HEK293 (cell line): ENCODE measurements around the gene ELOVL6.
"Not testable (repeated sequence)": the region's sequence is repeated elsewhere in the genome, so short reads cannot be mapped to it uniquely, and the experiment has no call there.

Source experiments
- CTCF ChIA-PET: fragments of 350-600 bp; formaldehyde crosslinking; extraction: SDS; loops from one replicate; lab custom pipeline; 2021; ENCODE audit warnings: antibody characterized with exemption; lab: Yijun Ruan, JAX
- POLR2A ChIA-PET: fragments of 300-600 bp; formaldehyde crosslinking; extraction: SDS; loops from one replicate; lab custom pipeline; 2020; ENCODE audit warnings: antibody characterized with exemption, inconsistent platforms; lab: Yijun Ruan, JAX
- H3K27ac ChIP-seq: fragments of 200-500 bp; sonication (Bioruptor generic); 2 replicates; pipeline ENCODE4 v1.5.1; 2014; ENCODE audit warnings: low read depth, low read length, control low read depth, inconsistent platforms; ENCODE audit errors: extremely low read depth
- H3K36me3 ChIP-seq, 2 experiments: fragments of 200-500 bp in 1 of 2; sonication (Bioruptor generic) in 1 of 2; 1 replicate in 1 of 2; 2 replicates in 1 of 2; pipeline ENCODE4 v1.5.1; 2014 to 2017; ENCODE audit warnings: inconsistent platforms in 2 of 2, low read length in 2 of 2; ENCODE audit not compliant: control insufficient read depth in 2 of 2, insufficient read depth in 1 of 2
- H3K4me1 ChIP-seq: fragments of 200-500 bp; sonication (Bioruptor generic); 2 replicates; pipeline ENCODE4 v1.5.1; 2014; ENCODE audit warnings: mild to moderate bottlenecking, low read length, inconsistent platforms; ENCODE audit not compliant: control insufficient read depth, insufficient read depth
- H3K4me3 ChIP-seq: 2 replicates; pipeline ENCODE4 v1.5.1; 2011; ENCODE audit warnings: low read depth, mild to moderate bottlenecking, control low read depth, low read length, moderate library complexity
- H3K9me3 ChIP-seq: fragments of 200-500 bp; sonication (Bioruptor generic); 2 replicates; pipeline ENCODE4 v1.5.1; 2014; ENCODE audit warnings: low read depth, low read length, inconsistent platforms; ENCODE audit not compliant: control insufficient read depth, insufficient read depth
- GLIS2 ChIP-seq: fragments of 450-650 bp; formaldehyde crosslinking; IDR thresholded peaks from 2 replicates; pipeline ENCODE4 v1.5.1; 2016; ENCODE audit warnings: missing biosample characterization, missing genetic modification characterization
- MEIS1 ChIP-seq: sonication (generic); formaldehyde crosslinking; IDR thresholded peaks from 2 replicates; pipeline ENCODE4 v1.8.1; 2022; ENCODE audit warnings: missing genetic modification reagents, mild to moderate bottlenecking, borderline replicate concordance
- OVOL3 ChIP-seq: fragments of 450-650 bp; formaldehyde crosslinking; IDR thresholded peaks from 2 replicates; pipeline ENCODE4 v1.5.1; 2016; ENCODE audit warnings: missing biosample characterization, missing genetic modification characterization
- PRDM1 ChIP-seq: fragments of 450-650 bp; formaldehyde crosslinking; IDR thresholded peaks from 2 replicates; pipeline ENCODE4; 2016; ENCODE audit warnings: missing biosample characterization, missing genetic modification characterization
- SCRT2 ChIP-seq: fragments of 450-650 bp; formaldehyde crosslinking; IDR thresholded peaks from 2 replicates; pipeline ENCODE4 v1.5.1; 2016; ENCODE audit warnings: missing biosample characterization, missing genetic modification characterization
- TCF7L2 ChIP-seq: IDR thresholded peaks from 2 replicates; pipeline ENCODE4 v1.6.1; 2011; ENCODE audit warnings: low read depth, mild to moderate bottlenecking, inconsistent platforms, low read length, moderate library complexity, borderline replicate concordance
- ZBTB17 ChIP-seq: fragments of 450-650 bp; formaldehyde crosslinking; IDR thresholded peaks from 2 replicates; pipeline ENCODE4 v1.5.1; 2016; ENCODE audit warnings: missing biosample characterization, missing genetic modification characterization
- ZBTB21 ChIP-seq: fragments of 450-650 bp; formaldehyde crosslinking; IDR thresholded peaks from 2 replicates; pipeline ENCODE4 v1.5.1; 2017; ENCODE audit warnings: missing biosample characterization, missing genetic modification characterization
- ZFP3 ChIP-seq: fragments of 450-650 bp; formaldehyde crosslinking; IDR thresholded peaks from 2 replicates; pipeline ENCODE4 v1.5.1; 2016; ENCODE audit warnings: low read depth, missing biosample characterization, missing genetic modification characterization
- ZNF112 ChIP-seq: fragments of 450-650 bp; formaldehyde crosslinking; IDR thresholded peaks from 2 replicates; pipeline ENCODE4 v1.5.0; 2017; ENCODE audit warnings: missing biosample characterization, missing genetic modification characterization
- ZNF121 ChIP-seq: fragments of 450-650 bp; formaldehyde crosslinking; IDR thresholded peaks from 2 replicates; pipeline ENCODE4 v1.5.1; 2016; ENCODE audit warnings: missing biosample characterization, missing genetic modification characterization
- ZNF202 ChIP-seq: fragments of 450-650 bp; formaldehyde crosslinking; IDR thresholded peaks from 2 replicates; pipeline ENCODE4 v1.5.1; 2016; ENCODE audit warnings: missing biosample characterization, missing genetic modification characterization, borderline replicate concordance
- ZNF248 ChIP-seq: fragments of 450-650 bp; formaldehyde crosslinking; IDR thresholded peaks from 2 replicates; pipeline ENCODE4 v1.5.1; 2017; ENCODE audit warnings: missing biosample characterization, missing genetic modification characterization
- ZNF366 ChIP-seq: fragments of 450-650 bp; formaldehyde crosslinking; conservative IDR thresholded peaks from 2 replicates; pipeline ENCODE4 v1.5.1; 2016; ENCODE audit warnings: missing biosample characterization, missing genetic modification characterization
- ZNF426 ChIP-seq: fragments of 450-650 bp; formaldehyde crosslinking; IDR thresholded peaks from 2 replicates; pipeline ENCODE4 v1.5.1; 2017; ENCODE audit warnings: missing biosample characterization, missing genetic modification characterization, mild to moderate bottlenecking, inconsistent platforms, moderate library complexity
- ZNF433 ChIP-seq: fragments of 450-650 bp; formaldehyde crosslinking; IDR thresholded peaks from 2 replicates; pipeline ENCODE4 v1.5.1; 2016; ENCODE audit warnings: missing biosample characterization, missing genetic modification characterization, low read depth
- ZNF449 ChIP-seq: fragments of 450-650 bp; formaldehyde crosslinking; IDR thresholded peaks from 2 replicates; pipeline ENCODE4 v1.5.1; 2017; ENCODE audit warnings: missing biosample characterization, mild to moderate bottlenecking, missing genetic modification characterization, moderate library complexity
- ZNF501 ChIP-seq: fragments of 450-650 bp; formaldehyde crosslinking; IDR thresholded peaks from 2 replicates; pipeline ENCODE4 v1.5.1; 2016; ENCODE audit warnings: missing biosample characterization, missing genetic modification characterization
- ZNF654 ChIP-seq: fragments of 450-650 bp; formaldehyde crosslinking; IDR thresholded peaks from 2 replicates; pipeline ENCODE4 v1.5.1; 2016; ENCODE audit warnings: low read depth, missing biosample characterization, missing genetic modification characterization
- ZNF660 ChIP-seq: fragments of 450-650 bp; IDR thresholded peaks from 2 replicates; pipeline ENCODE4 v1.5.1; 2018; ENCODE audit warnings: missing biosample characterization, mild to moderate bottlenecking, missing genetic modification characterization
- ZNF692 ChIP-seq: fragments of 450-650 bp; formaldehyde crosslinking; IDR thresholded peaks from 2 replicates; pipeline ENCODE4 v1.5.1; 2016; ENCODE audit warnings: missing biosample characterization, missing genetic modification characterization
- TF ChIP-seq, protein P1 (sequence below): fragments of 450-650 bp; formaldehyde crosslinking; IDR thresholded peaks from 2 replicates; pipeline ENCODE4 v1.5.1; 2017; ENCODE audit warnings: missing biosample characterization, missing genetic modification characterization

ELOVL6 gene

GRCh38 chr4:110193822-110194761 lies 4.3 kb downstream of the ELOVL6 start (continued):
- TF ChIP-seq TCF7L2 (peak; percentile 41; the same call in 1 of the 2 replicates), SCRT2 (tag by site-specific recombination) (no peak), ZBTB21 (no peak), ZBTB17 (tag by site-specific recombination) (peak; percentile 76), ZNF366 (tag by site-specific recombination) (peak; percentile 68), ZNF660 (tag by site-specific recombination) (no peak)

- H3K4me3 ChIP-seq, H3K9me3 ChIP-seq, H3K4me1 ChIP-seq, H3K27ac ChIP-seq, H3K36me3 ChIP-seq: not testable (repeated sequence)
- ChIA-PET POLR2A (interaction anchor here (0.9 kb wide), 1 partner anchor 18 kb away, joined by 3 read pairs; no protein-coding TSS in a partner anchor), CTCF (interaction anchor here (0.7 to 0.9 kb wide), 2 partner anchors 147 to 187 kb away, joined by 3 to 4 read pairs; no protein-coding TSS in a partner anchor)
Measured at GRCh38 chr4:110193287-110193686, 5.1 kb downstream of the ELOVL6 start.

DNA sequence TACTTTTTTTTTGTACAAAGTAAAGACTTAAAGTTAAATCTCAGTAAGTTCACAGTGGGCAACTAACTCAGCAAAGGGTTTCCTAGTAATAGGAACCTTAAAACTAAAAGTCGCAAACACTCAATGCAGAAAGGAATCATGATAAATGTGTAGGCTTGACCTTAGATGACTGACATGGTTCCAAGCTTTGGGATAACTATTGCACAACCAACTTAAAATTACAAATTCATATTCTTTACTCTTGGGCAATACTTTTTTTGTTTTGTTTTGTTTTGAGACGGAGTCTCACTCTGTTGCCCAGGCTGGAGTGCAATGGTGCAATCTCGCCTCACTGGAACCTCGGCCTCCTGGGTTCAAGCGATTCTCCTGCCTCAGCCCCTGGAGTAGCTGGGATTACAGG lies 8.2 kb downstream of the ELOVL6 start:
- Histone ChIP-seq H3K9me3 (no peaks in the 10 kb centered on the region), H3K36me3 (peaks cover 0 to 3% of the 10 kb centered on the region in 2 experiments; a peak in 2 of 3 replicates), H3K27ac (no peak overlapping the region), H3K4me3 (no peak overlapping the region), H3K4me1 (no peaks in the 10 kb centered on the region)
- POLR2A ChIA-PET, result no interaction called here
- CTCF ChIA-PET, result interaction anchor here (1.0 kb wide), 1 partner anchor 52 kb away, joined by 5 read pairs; no protein-coding TSS in a partner anchor
- no peak for TF ChIP-seq OVOL3
- TF ChIP-seq ZNF202 (tag by site-specific recombination), result no peak
- TF ChIP-seq ZFP3 (tag by site-specific recombination), result no peak
- no peak for TF ChIP-seq MEIS1 (CRISPR knock-in tag)
- TF ChIP-seq ZNF426 (tag by site-specific recombination), result no peak
- no peak for TF ChIP-seq ZNF112
- no peak for TF ChIP-seq GLIS2 (tag by site-specific recombination)
- no peak for TF ChIP-seq ZNF433 (tag by site-specific recombination)
- TF ChIP-seq PRDM1, result no peak
- TF ChIP-seq ZNF449, result no peak
- TF ChIP-seq ZNF692 (tag by site-specific recombination), result no peak
- TF ChIP-seq ZNF654 (tag by site-specific recombination), result no peak
- no peak for TF ChIP-seq ZNF501
- TF ChIP-seq ZNF121, result no peak
- TF ChIP-seq ZNF248 (tag by site-specific recombination), result no peak
- TF ChIP-seq, protein P1, sequence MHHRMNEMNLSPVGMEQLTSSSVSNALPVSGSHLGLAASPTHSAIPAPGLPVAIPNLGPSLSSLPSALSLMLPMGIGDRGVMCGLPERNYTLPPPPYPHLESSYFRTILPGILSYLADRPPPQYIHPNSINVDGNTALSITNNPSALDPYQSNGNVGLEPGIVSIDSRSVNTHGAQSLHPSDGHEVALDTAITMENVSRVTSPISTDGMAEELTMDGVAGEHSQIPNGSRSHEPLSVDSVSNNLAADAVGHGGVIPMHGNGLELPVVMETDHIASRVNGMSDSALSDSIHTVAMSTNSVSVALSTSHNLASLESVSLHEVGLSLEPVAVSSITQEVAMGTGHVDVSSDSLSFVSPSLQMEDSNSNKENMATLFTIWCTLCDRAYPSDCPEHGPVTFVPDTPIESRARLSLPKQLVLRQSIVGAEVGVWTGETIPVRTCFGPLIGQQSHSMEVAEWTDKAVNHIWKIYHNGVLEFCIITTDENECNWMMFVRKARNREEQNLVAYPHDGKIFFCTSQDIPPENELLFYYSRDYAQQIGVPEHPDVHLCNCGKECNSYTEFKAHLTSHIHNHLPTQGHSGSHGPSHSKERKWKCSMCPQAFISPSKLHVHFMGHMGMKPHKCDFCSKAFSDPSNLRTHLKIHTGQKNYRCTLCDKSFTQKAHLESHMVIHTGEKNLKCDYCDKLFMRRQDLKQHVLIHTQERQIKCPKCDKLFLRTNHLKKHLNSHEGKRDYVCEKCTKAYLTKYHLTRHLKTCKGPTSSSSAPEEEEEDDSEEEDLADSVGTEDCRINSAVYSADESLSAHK (tag by site-specific recombination), result no peak
